ENCODE data around the gene TMEM176A. TPM values are rescaled to one million over a fixed set of nuclear protein-coding genes. Genes with fewer than 3 reads are reported as not detected.

Gene TMEM176A
- polyA plus RNA-seq, 3 donors = 14.1 to 285 (median 129) TPM

DNA sequence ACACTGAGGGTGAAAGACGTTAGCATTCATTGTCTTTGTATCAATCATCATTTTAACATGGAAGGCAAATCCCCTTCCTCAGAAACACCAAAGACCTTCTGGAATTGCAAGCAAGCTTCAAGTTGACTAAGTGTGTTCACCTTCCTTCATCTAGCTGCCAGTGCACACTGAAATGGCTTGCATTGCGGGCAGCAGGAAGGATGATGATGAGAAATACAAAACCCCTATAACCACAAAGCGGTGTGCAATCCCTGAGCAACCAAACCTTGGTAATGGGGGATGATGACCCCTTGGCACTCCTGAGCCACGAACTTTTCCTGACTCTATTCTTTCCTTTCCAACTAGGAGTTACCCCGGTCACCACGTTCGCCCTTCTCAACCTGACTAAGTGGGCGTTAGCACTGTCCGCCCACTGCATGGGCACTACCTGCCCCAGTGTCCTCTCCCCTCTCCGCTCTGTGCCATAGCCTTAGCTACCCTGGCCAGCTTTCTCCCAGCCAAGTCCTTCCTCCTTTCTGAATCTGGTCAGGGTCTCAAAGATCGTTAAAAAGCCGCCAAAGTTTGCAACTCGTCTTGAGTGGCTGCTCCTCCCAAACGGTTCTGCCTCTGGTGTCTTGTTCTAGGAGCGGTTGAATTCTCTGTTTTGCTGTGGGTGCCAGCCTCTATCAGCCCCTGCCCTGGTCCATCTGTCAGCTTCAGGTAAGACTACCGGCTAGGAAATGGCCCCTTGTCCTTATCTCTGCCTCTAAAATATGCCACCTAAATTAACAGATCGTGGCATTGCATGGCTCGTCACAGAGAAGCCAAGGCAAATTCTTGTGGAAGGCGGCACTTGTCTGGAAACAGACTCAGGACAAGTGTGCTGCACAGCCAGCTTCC is 51.2 kb downstream of the TMEM176A start:
- Mint-ChIP-seq H3K36me3 (no peaks in the 10 kb centered on the region), H3K27me3 (ENCODE audit: low read depth in 3 of 3) (peaks cover 3 to 7% (median 6%) of the 10 kb centered on the region in 3 donors), H3K4me1 (peaks cover 19% of the 10 kb centered on the region), H3K27ac (no peak overlapping the region), H3K4me3 (peak overlapping the region in 1 of 2 donors; percentile 66), H3K9me3 (peaks cover 0 to 3% (median 0%) of the 10 kb centered on the region in 7 donors)
- no peak overlapping the region for H3K4me3 ChIP-seq (replicated peaks in 1 of 3; ENCODE audit: low read depth in 2 of 3, low read length in 3 of 3)
- no peak overlapping the region for H3K9ac ChIP-seq (ENCODE audit: insufficient read depth, low read length, poor library complexity, severe bottlenecking)
- no peaks in the 10 kb centered on the region for H3K27me3 ChIP-seq (ENCODE audit: control insufficient read depth in 2 of 2, insufficient read depth in 2 of 2, low read length in 2 of 2)
- WGBS (ENCODE audit: insufficient coverage) = 66% methylated on average over 15 of the region's 19 CpGs
- DNase-seq = no peak
- no peaks in the 10 kb centered on the region for H3K36me3 ChIP-seq (replicated peaks in 1 of 2; ENCODE audit: control insufficient read depth in 1 of 2, insufficient read depth in 2 of 2, low read length in 2 of 2)
- intact Hi-C loops (cut with micrococcal nuclease) = no loop called here
- TF ChIP-seq, protein P1, sequence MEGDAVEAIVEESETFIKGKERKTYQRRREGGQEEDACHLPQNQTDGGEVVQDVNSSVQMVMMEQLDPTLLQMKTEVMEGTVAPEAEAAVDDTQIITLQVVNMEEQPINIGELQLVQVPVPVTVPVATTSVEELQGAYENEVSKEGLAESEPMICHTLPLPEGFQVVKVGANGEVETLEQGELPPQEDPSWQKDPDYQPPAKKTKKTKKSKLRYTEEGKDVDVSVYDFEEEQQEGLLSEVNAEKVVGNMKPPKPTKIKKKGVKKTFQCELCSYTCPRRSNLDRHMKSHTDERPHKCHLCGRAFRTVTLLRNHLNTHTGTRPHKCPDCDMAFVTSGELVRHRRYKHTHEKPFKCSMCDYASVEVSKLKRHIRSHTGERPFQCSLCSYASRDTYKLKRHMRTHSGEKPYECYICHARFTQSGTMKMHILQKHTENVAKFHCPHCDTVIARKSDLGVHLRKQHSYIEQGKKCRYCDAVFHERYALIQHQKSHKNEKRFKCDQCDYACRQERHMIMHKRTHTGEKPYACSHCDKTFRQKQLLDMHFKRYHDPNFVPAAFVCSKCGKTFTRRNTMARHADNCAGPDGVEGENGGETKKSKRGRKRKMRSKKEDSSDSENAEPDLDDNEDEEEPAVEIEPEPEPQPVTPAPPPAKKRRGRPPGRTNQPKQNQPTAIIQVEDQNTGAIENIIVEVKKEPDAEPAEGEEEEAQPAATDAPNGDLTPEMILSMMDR (IDR thresholded peaks at IDR 0.05) = no peak
- H4K20me1 ChIP-seq (ENCODE audit: insufficient read depth, low read length) = no peaks in the 10 kb centered on the region
- no peaks in the 10 kb centered on the region for H3K79me2 ChIP-seq (ENCODE audit: insufficient read depth, low read length)
- peaks cover 9 to 17% of the 10 kb centered on the region in 2 donors for H3K4me1 ChIP-seq (ENCODE audit: control insufficient read depth in 1 of 2, insufficient read depth in 2 of 2, low read length in 2 of 2)
- H3K27ac ChIP-seq (ENCODE audit: low read depth in 1 of 2, low read length in 2 of 2) = no peak overlapping the region
- peak overlapping the region; percentile 46 for H2AFZ ChIP-seq (ENCODE audit: insufficient read depth, low read depth, low read length, poor library complexity, severe bottlenecking)
- H3K4me2 ChIP-seq (replicated peaks; ENCODE audit: extremely low read depth, low read length, poor library complexity, severe bottlenecking) = peak overlapping the region; percentile 11
- no peaks in the 10 kb centered on the region for H3K9me3 ChIP-seq (replicated peaks in 1 of 2; ENCODE audit: control insufficient read depth in 1 of 2, insufficient read depth in 1 of 2, low read length in 2 of 2)

DNA sequence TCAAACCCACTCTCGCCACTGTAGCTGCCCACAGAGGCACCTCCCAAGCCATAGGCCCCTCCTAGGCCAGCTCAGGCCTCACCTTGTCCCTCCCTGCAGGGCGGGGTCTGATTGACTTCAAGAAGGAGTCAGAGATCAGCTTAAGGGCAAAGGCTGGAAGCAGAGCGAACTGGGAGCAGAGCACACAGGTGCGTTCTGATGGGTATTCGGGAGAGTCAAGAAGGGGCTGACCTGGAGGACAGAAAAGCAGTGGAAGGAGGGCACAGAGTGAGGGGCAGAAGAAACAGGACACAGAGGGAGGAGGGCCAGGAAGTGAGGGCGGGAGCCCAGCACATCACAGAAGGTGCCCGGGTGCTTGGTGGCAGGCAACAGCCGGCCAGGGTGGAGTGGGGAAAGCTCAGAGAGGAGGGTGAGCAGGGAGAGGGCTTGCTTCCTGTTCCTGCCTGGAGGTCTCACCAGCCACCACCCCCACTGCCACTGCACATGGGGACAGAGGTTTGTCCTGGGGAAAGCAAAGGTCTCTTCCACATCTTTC is 51.9 kb downstream of the TMEM176A start, which contains the start of gene AOC1:
AOC1 (plus strand) TSS at position 147 of the 535 bp plus-strand sequence. CDS start 3,954 bp downstream, outside the sequence.
- Mint-ChIP-seq H3K36me3 (no peaks in the 10 kb centered on the region), H3K9me3 (peaks cover 0 to 3% (median 0%) of the 10 kb centered on the region in 7 donors), H3K4me3 (peak within 1 kb of the TSS; percentile 35 to 66), H3K27me3 (ENCODE audit: low read depth in 3 of 3) (peaks cover 3 to 7% (median 6%) of the 10 kb centered on the region in 3 donors), H3K4me1 (peaks cover 19% of the 10 kb centered on the region), H3K27ac (no peak within 1 kb of the TSS)
- Histone ChIP-seq H4K20me1 (ENCODE audit: insufficient read depth, low read length) (no peaks in the 10 kb centered on the region), H3K9me3 (replicated peaks in 1 of 2; ENCODE audit: control insufficient read depth in 1 of 2, insufficient read depth in 1 of 2, low read length in 2 of 2) (no peaks in the 10 kb centered on the region), H2AFZ (ENCODE audit: insufficient read depth, low read depth, low read length, poor library complexity, severe bottlenecking) (peak within 1 kb of the TSS; percentile 46), H3K27me3 (ENCODE audit: control insufficient read depth in 2 of 2, insufficient read depth in 2 of 2, low read length in 2 of 2) (no peaks in the 10 kb centered on the region), H3K4me1 (ENCODE audit: control insufficient read depth in 1 of 2, insufficient read depth in 2 of 2, low read length in 2 of 2) (peaks cover 9 to 17% of the 10 kb centered on the region in 2 donors), H3K9ac (ENCODE audit: insufficient read depth, low read length, poor library complexity, severe bottlenecking) (no peak within 1 kb of the TSS), H3K27ac (ENCODE audit: low read depth in 1 of 2, low read length in 2 of 2) (no peak within 1 kb of the TSS), H3K4me3 (replicated peaks in 1 of 3; ENCODE audit: low read depth in 2 of 3, low read length in 3 of 3) (no peak within 1 kb of the TSS), H3K4me2 (replicated peaks; ENCODE audit: extremely low read depth, low read length, poor library complexity, severe bottlenecking) (peak within 1 kb of the TSS; percentile 11), H3K36me3 (replicated peaks in 1 of 2; ENCODE audit: control insufficient read depth in 1 of 2, insufficient read depth in 2 of 2, low read length in 2 of 2) (no peaks in the 10 kb centered on the region), H3K79me2 (ENCODE audit: insufficient read depth, low read length) (no peaks in the 10 kb centered on the region)
- TF ChIP-seq, protein P1 (IDR thresholded peaks at IDR 0.05) = no peak
- intact Hi-C loops (cut with micrococcal nuclease) = no loop called here
- no peak for DNase-seq
- WGBS (ENCODE audit: insufficient coverage) = 50% methylated on average over 5 of the region's 8 CpGs

Measured in CD14-positive monocyte (primary cell).